ENCODE results near the gene NCOA7. TPM values are rescaled to one million over a fixed set of nuclear protein-coding genes. Genes with fewer than 3 reads are reported as not detected.

Gene NCOA7
- total and polyA plus RNA-seq, 9 of the 15 experiments (the other 6 are each of a cell fraction or from before 2014, with no cell fraction given), result 5.8 to 14.6 (median 9.3) TPM

- Histone ChIP-seq H3K9ac (ENCODE audit: insufficient read depth in 1 of 2, low read depth in 2 of 2, low read length in 2 of 2) (no peak overlapping the region), H3K4me2 (ENCODE audit: insufficient read depth, low read length) (no peak overlapping the region), H2AFZ (ENCODE audit: low read depth, low read length) (no peak overlapping the region), H3K36me3 (ENCODE audit: control insufficient read depth, insufficient read depth, low read length) (no peaks in the 10 kb centered on the region), H3K27ac (ENCODE audit: extremely low read depth, low read depth, low read length) (no peak overlapping the region), H3K9me3 (replicated peaks; ENCODE audit: control insufficient read depth, insufficient read depth, low read depth, low read length) (no peaks in the 10 kb centered on the region), H3K4me3 (no peak overlapping the region), H3K4me1 (replicated peaks in 1 of 2; ENCODE audit: control insufficient read depth in 2 of 2, insufficient read depth in 2 of 2, low read length in 2 of 2) (no peaks in the 10 kb centered on the region; a peak in 1 of 5 replicates), H3K9me1 (ENCODE audit: control insufficient read depth, insufficient read depth, low read length) (no peaks in the 10 kb centered on the region), H4K20me1 (replicated peaks; ENCODE audit: control insufficient read depth, insufficient read depth, low read length) (no peaks in the 10 kb centered on the region), H3K27me3 (ENCODE audit: control insufficient read depth in 2 of 2, insufficient read depth in 2 of 2, low read length in 2 of 2) (peaks cover 10 to 16% of the 10 kb centered on the region in 2 experiments; a peak in 4 of 5 replicates), H3K79me2 (ENCODE audit: control insufficient read depth, insufficient read depth, low read length) (no peaks in the 10 kb centered on the region)
- in situ Hi-C loops (cut with MboI), result no loop called here
- 13% methylated on average over 2 of the region's 2 CpGs for WGBS (ENCODE audit: insufficient coverage, low coverage, missing lambda C conversion rate)
- DNase-seq (ENCODE audit: extremely low read depth in 1 of 4, low spot score in 3 of 4) (no peak), FAIRE-seq (no peak), ATAC-seq (no peak)
- POLR2A ChIA-PET, result interaction anchor here (1.1 kb wide), 1 partner anchor 18 kb away, joined by 4 read pairs; no protein-coding TSS in a partner anchor
- intact Hi-C loops (cut with micrococcal nuclease), result no loop called here
- TF ChIP-seq E2F6 (IDR thresholded peaks at IDR 0.05; ENCODE audit: borderline replicate concordance in 1 of 2, extremely low read depth in 1 of 2, insufficient read depth in 1 of 2, insufficient read length in 1 of 2, low read depth in 1 of 2, low read length in 1 of 2, poor library complexity in 1 of 2, severe bottlenecking in 1 of 2), result no peak
- TF ChIP-seq CBFB (CRISPR knock-in tag; IDR thresholded peaks at IDR 0.05), result no peak
- TF ChIP-seq STAT5B (CRISPR knock-in tag; IDR thresholded peaks at IDR 0.05), result no peak
- TF ChIP-seq ZNF707 (CRISPR knock-in tag; conservative IDR thresholded peaks at IDR 0.05), result no peak
- TF ChIP-seq SIN3A (IDR thresholded peaks at IDR 0.05; ENCODE audit: borderline replicate concordance in 2 of 2, control insufficient read depth in 1 of 2, low read depth in 2 of 2, low read length in 2 of 2), result no peak
- no peak for TF ChIP-seq ZNF518B (CRISPR knock-in tag; IDR thresholded peaks at IDR 0.05)
- TF ChIP-seq ELK3 (CRISPR knock-in tag; IDR thresholded peaks at IDR 0.05), result no peak
- TF ChIP-seq HOXB6 (CRISPR knock-in tag; IDR thresholded peaks at IDR 0.05; ENCODE audit: borderline replicate concordance), result no peak
- TF ChIP-seq MEF2D (tag; conservative IDR thresholded peaks at IDR 0.05; ENCODE audit: low read depth), result no peak
- no peak for TF ChIP-seq U2AF2 (optimal IDR thresholded peaks at IDR 0.05; ENCODE audit: low read depth, low read length)
- no peak for TF ChIP-seq GTF3C2 (IDR thresholded peaks at IDR 0.05; ENCODE audit: borderline replicate concordance, extremely low read depth, insufficient read length)
- TF ChIP-seq PPARD (CRISPR knock-in tag; IDR thresholded peaks at IDR 0.05), result no peak
- CTCF ChIA-PET (ENCODE audit: low intra/inter-chr PET ratio), result no interaction called here
- BruUV-seq (replicated peaks), result no TSS peak
These were observed 49.4 kb upstream of the NCOA7 start for GRCh38 chr6:125741336-125741735.
